HEK293T (cell line): ENCODE measurements around the gene CASR.

Experiments used
- CTCF ChIA-PET: fragments of 350-600 bp; formaldehyde crosslinking; extraction: SDS; loops from one replicate; lab custom pipeline; 2021; ENCODE audit warnings: antibody characterized with exemption, inconsistent platforms; lab: Yijun Ruan, JAX
- POLR2A ChIA-PET: fragments of 350-600 bp; formaldehyde crosslinking; extraction: SDS; loops from one replicate; lab custom pipeline; 2020; ENCODE audit warnings: antibody characterized with exemption, inconsistent platforms; lab: Yijun Ruan, JAX
- DNase-seq: peaks from one replicate; pipeline ENCODE4 v3.0.0; 2012; ENCODE audit warnings: mixed read lengths; ENCODE audit errors: extremely low spot score
- ARNT ChIP-seq: fragments of 450-650 bp; IDR thresholded peaks from 2 replicates; pipeline ENCODE4 v1.6.1; 2017; ENCODE audit warnings: mild to moderate bottlenecking
- BHLHE40 ChIP-seq: fragments of 450-650 bp; IDR thresholded peaks from 2 replicates; pipeline ENCODE4 v1.6.1; 2016; ENCODE audit warnings: mild to moderate bottlenecking, moderate library complexity, borderline replicate concordance
- CTBP1 ChIP-seq: fragments of 450-650 bp; IDR thresholded peaks from 2 replicates; pipeline ENCODE4 v1.6.1; 2016; ENCODE audit warnings: borderline replicate concordance
- ELF4 ChIP-seq: fragments of 450-650 bp; IDR thresholded peaks from 2 replicates; pipeline ENCODE4 v1.6.1; 2017; ENCODE audit warnings: antibody characterized with exemption
- FOXA1 ChIP-seq: fragments of 450-650 bp; IDR thresholded peaks from 2 replicates; pipeline ENCODE4 v1.6.1; 2016; ENCODE audit warnings: mild to moderate bottlenecking
- FOXK2 ChIP-seq: fragments of 450-650 bp; IDR thresholded peaks from 2 replicates; pipeline ENCODE4 v1.6.1; 2016; ENCODE audit warnings: mild to moderate bottlenecking
- FOXM1 ChIP-seq: fragments of 450-650 bp; IDR thresholded peaks from 2 replicates; pipeline ENCODE4 v1.6.1; 2017; ENCODE audit warnings: mild to moderate bottlenecking, borderline replicate concordance
- HDGF ChIP-seq: fragments of 450-650 bp; IDR thresholded peaks from 2 replicates; pipeline ENCODE4 v1.6.1; 2017; ENCODE audit warnings: antibody characterized with exemption, borderline replicate concordance
- L3MBTL2 ChIP-seq: fragments of 450-650 bp; conservative IDR thresholded peaks from 2 replicates; pipeline ENCODE4 v1.6.1; 2016; ENCODE audit warnings: mild to moderate bottlenecking
- LEF1 ChIP-seq: fragments of 450-650 bp; IDR thresholded peaks from 2 replicates; pipeline ENCODE4 v1.6.1; 2017; ENCODE audit warnings: mild to moderate bottlenecking, borderline replicate concordance
- NFRKB ChIP-seq: fragments of 450-650 bp; IDR thresholded peaks from 2 replicates; pipeline ENCODE4 v1.6.1; 2016; ENCODE audit warnings: mild to moderate bottlenecking, moderate library complexity
- SP1 ChIP-seq: fragments of 450-650 bp; IDR thresholded peaks from 2 replicates; pipeline ENCODE4 v1.6.1; 2017
- SUZ12 ChIP-seq: fragments of 450-650 bp; IDR thresholded peaks from 2 replicates; pipeline ENCODE4 v1.6.1; 2016; ENCODE audit warnings: mild to moderate bottlenecking
- TARDBP ChIP-seq: fragments of 450-650 bp; IDR thresholded peaks from 2 replicates; pipeline ENCODE4 v1.6.1; 2016
- ZNF384 ChIP-seq: fragments of 450-650 bp; IDR thresholded peaks from 2 replicates; pipeline ENCODE4 v1.6.1; 2016
- TF ChIP-seq, protein P1 (sequence below): fragments of 450-650 bp; IDR thresholded peaks from 2 replicates; pipeline ENCODE4 v1.6.1; 2016

The CASR gene

DNA sequence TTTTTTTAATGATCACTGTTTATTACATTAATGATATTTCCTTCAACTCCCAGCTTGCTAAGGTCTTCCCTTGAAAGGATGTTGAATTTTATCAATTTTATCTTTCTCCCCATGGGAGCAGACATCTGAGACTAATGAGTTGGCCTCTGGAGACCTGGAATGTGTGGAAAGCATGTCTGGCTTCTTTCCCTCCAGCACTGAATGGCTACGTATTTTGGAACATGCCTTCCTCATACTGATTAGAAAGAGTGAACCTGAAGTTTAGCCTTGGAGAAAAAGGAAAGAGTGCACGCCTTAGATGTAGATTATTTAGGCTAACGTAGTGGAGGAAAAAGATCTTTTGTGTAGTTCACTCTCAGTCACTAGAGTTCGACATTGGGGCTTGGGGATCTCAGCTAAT lies 25.1 kb downstream of the CASR start:
- no peak for TF ChIP-seq ELF4
- no peak for DNase-seq
- POLR2A ChIA-PET: no interaction called here
- CTCF ChIA-PET: no interaction called here

DNA sequence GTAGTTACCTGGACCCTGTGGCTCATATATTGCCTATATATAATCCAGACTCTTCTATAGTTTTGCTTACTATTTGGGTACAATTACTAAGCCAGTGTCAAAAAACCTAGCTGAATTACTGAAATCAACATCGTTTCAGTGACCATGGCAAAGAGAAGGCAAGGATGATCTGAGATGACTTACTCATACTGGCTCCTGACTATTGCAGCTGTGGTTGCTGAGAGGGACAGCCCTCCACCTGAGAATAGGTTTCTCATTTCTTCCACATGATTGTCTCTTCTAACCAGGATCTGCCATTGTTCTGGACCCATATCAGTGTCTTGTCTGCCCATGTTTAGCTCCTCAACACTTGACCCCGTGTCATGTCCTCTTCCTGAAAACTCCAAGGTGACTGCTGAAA lies 30.2 kb downstream of the CASR start:
- ChIA-PET CTCF (no interaction called here), POLR2A (no interaction called here)
- no peak for DNase-seq
- no peak for TF ChIP-seq LEF1
- TF ChIP-seq FOXM1: no peak
- no peak for TF ChIP-seq BHLHE40
- TF ChIP-seq SUZ12: no peak
- no peak for TF ChIP-seq ARNT
- TF ChIP-seq HDGF: no peak
- TF ChIP-seq ZNF384: no peak
- TF ChIP-seq NFRKB: no peak
- TF ChIP-seq TARDBP: no peak
- no peak for TF ChIP-seq CTBP1
- TF ChIP-seq, protein P1, sequence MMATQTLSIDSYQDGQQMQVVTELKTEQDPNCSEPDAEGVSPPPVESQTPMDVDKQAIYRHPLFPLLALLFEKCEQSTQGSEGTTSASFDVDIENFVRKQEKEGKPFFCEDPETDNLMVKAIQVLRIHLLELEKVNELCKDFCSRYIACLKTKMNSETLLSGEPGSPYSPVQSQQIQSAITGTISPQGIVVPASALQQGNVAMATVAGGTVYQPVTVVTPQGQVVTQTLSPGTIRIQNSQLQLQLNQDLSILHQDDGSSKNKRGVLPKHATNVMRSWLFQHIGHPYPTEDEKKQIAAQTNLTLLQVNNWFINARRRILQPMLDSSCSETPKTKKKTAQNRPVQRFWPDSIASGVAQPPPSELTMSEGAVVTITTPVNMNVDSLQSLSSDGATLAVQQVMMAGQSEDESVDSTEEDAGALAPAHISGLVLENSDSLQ: no peak
- TF ChIP-seq FOXA1: no peak
- TF ChIP-seq L3MBTL2: no peak
- TF ChIP-seq SP1: no peak
- no peak for TF ChIP-seq FOXK2
- TF ChIP-seq ELF4: no peak

- no peak for TF ChIP-seq SUZ12
- TF ChIP-seq L3MBTL2: no peak
- no peak for TF ChIP-seq NFRKB
- TF ChIP-seq LEF1: no peak
- TF ChIP-seq ARNT: no peak
- TF ChIP-seq, protein P1: no peak
- no peak for TF ChIP-seq BHLHE40
- no peak for TF ChIP-seq FOXK2
- DNase-seq: no peak
- CTCF ChIA-PET: no interaction called here
- POLR2A ChIA-PET: no interaction called here
These were observed 31.2 kb downstream of the CASR start for GRCh38 chr3:122214711-122215110.

DNA sequence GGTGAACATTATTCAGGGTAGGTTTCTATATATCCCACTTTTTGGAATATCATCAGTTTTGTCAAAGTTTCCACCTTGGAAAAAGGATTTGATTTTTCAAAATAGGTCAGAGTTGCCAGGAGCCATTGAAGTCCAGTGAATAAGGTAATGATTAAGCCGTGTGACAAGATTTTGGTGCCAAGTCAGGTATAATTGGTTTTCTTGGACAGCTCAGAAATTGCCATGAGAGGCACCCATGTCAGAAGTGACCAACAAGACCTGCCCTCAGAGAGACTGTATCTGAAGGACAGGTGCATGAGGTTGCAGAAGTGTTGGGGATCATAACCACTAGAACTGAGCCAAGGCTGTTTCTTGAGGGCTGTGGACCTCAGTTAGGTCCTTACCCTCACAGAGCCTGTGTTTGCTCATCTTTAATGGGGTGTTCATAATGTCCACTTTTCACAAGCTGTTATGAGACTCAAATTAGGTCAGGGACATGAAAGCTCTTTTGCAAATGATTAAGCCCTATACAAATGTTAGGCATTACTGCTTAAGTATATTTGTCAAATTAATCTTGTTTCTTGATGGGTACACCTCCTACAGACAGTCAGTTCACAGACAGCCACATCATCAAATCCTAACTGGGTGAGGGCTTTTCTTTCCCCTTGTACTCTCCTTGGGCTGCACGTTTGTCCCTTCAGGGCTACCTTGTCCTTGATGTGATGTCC lies 32.3 kb downstream of the CASR start:
- ChIA-PET POLR2A (no interaction called here), CTCF (no interaction called here)
- TF ChIP-seq FOXA1 (no peak), SUZ12 (no peak), TARDBP (no peak), ZNF384 (no peak), NFRKB (no peak), ELF4 (no peak), CTBP1 (no peak), FOXM1 (no peak), BHLHE40 (no peak), SP1 (no peak), LEF1 (no peak), HDGF (no peak), ARNT (no peak), FOXK2 (no peak)
- TF ChIP-seq, protein P1: no peak
- DNase-seq: no peak

- TF ChIP-seq FOXM1 (no peak), TARDBP (no peak), ELF4 (no peak), L3MBTL2 (no peak), SP1 (no peak), NFRKB (no peak), FOXA1 (no peak), CTBP1 (no peak), ARNT (no peak)
- no peak for DNase-seq
- CTCF ChIA-PET: no interaction called here
- POLR2A ChIA-PET: no interaction called here
These were observed 34.4 kb downstream of the CASR start for GRCh38 chr3:122217901-122218300.

DNA sequence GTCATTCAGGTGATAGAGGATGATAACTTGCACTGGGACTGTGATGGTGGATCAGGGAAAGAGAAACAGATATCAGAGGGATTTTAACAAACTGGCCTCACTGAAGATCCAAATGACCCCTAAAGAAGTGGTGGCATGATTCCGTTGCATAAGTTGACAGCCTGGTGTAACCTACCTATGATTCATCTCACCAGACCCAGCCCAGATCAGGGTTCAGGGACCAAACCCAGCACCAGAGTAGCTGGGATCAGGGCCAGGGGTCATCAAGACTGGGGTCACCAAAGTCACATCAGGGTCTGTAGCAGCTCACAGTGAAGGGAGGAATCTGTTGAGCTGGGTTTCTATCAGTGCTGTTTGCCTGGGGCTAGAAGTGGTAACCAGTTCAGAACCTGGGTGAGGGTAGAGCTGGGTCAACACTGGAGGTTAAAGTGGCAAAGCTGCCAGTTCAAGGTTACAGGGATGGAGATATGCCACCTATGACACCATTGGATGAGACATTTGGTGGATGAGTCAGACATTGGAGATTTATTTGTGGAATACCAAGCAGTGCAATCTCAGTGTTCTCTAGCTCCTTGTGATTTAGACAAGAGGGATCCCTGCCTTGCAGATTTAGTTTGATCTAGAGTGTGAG lies 35.9 kb downstream of the CASR start:
- TF ChIP-seq LEF1 (no peak), ARNT (no peak), FOXM1 (no peak), L3MBTL2 (no peak), FOXA1 (no peak), NFRKB (no peak), SP1 (no peak), HDGF (no peak), FOXK2 (no peak), CTBP1 (no peak), BHLHE40 (no peak), TARDBP (no peak), SUZ12 (no peak), ELF4 (no peak)
- TF ChIP-seq, protein P1: no peak
- ChIA-PET POLR2A (no interaction called here), CTCF (no interaction called here)
- no peak for DNase-seq
